Measurements from ENCODE around the gene TTLL11.

TTLL11 gene

DNA sequence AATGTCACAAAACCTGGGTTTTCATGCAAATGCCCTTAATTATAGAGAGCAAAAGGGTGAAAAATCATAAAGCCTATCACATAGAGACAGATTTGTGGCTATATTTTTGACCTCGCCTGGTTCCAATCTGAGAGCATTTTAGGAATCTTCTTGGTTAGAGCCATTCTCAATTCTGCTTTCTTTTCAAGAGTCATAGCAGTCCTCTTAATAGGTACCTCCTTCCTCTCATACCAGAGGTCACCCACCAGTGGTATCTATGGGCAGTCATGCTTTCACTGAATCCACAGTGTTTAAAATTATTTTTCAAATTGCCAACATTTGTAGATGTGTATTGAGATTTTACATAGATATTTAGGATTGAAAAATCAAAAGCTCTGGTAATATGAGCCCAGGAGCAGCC lies 226.2 kb downstream of the TTLL11 start:
- no peak for DNase-seq (ENCODE audit: low spot score)
- in situ Hi-C loops (cut with MboI; ENCODE audit: low pct_unique_long_range_greater_than_20kb, low sequenced_read_pairs, unreplicated experiment), result no loop called here
- TF ChIP-seq, protein P1, sequence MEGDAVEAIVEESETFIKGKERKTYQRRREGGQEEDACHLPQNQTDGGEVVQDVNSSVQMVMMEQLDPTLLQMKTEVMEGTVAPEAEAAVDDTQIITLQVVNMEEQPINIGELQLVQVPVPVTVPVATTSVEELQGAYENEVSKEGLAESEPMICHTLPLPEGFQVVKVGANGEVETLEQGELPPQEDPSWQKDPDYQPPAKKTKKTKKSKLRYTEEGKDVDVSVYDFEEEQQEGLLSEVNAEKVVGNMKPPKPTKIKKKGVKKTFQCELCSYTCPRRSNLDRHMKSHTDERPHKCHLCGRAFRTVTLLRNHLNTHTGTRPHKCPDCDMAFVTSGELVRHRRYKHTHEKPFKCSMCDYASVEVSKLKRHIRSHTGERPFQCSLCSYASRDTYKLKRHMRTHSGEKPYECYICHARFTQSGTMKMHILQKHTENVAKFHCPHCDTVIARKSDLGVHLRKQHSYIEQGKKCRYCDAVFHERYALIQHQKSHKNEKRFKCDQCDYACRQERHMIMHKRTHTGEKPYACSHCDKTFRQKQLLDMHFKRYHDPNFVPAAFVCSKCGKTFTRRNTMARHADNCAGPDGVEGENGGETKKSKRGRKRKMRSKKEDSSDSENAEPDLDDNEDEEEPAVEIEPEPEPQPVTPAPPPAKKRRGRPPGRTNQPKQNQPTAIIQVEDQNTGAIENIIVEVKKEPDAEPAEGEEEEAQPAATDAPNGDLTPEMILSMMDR (IDR thresholded peaks at IDR 0.05; ENCODE audit: extremely low read depth, insufficient read depth, missing control alignments), result no peak

- in situ Hi-C loops (cut with MboI; ENCODE audit: low pct_unique_long_range_greater_than_20kb, low sequenced_read_pairs, unreplicated experiment), result no loop called here
- no peak for DNase-seq (ENCODE audit: low spot score)
- TF ChIP-seq, protein P1 (IDR thresholded peaks at IDR 0.05; ENCODE audit: extremely low read depth, insufficient read depth, missing control alignments), result no peak
Measured at GRCh38 chr9:121865884-121866283, 227.2 kb downstream of the TTLL11 start.

DNA sequence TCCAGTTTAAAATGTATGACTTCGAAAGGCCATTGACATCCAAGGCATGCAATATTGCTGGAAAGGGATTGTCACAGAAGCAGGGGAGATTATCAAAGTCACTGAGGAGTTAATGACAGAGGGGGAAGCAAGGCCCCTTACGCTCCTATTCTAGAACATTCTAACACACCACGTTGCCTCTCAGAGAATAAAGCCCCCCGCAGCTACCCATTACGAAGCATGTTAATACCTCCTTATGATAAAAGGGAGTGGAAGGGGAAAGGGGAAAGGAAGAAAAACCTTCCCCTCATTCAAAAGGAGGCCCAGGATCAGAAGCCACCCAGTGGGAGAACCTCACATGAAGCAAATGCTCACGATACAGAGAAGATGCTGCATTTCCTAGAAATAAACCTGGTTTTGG lies 228.0 kb downstream of the TTLL11 start:
- TF ChIP-seq, protein P1 (IDR thresholded peaks at IDR 0.05; ENCODE audit: extremely low read depth, insufficient read depth, missing control alignments), result no peak
- DNase-seq (ENCODE audit: low spot score), result no peak
- in situ Hi-C loops (cut with MboI; ENCODE audit: low pct_unique_long_range_greater_than_20kb, low sequenced_read_pairs, unreplicated experiment), result no loop called here

DNA sequence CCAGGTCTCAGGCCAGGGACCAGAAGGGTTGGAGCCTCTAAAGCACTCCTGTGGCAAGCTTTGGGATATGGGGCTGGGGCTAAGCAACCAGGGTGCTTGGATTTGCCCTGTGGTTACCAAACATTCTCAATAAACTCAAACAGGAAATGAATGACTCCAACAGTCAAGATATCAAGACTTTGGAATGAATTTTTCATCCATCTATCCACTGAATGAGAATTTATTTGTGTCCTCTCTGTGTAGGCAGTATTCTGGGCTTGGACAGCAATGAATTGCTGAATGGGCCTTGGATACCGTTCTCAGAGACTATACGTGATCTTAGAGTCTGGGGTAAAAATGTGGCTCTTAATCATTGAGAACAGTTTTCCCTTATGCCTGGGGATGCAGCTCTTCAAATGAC lies 229.2 kb downstream of the TTLL11 start:
- DNase-seq (ENCODE audit: low spot score), result no peak
- in situ Hi-C loops (cut with MboI; ENCODE audit: low pct_unique_long_range_greater_than_20kb, low sequenced_read_pairs, unreplicated experiment), result no loop called here
- TF ChIP-seq, protein P1 (IDR thresholded peaks at IDR 0.05; ENCODE audit: extremely low read depth, insufficient read depth, missing control alignments), result no peak

- TF ChIP-seq, protein P1 (IDR thresholded peaks at IDR 0.05; ENCODE audit: extremely low read depth, insufficient read depth, missing control alignments), result no peak
- no peak for DNase-seq (ENCODE audit: low spot score)
- in situ Hi-C loops (cut with MboI; ENCODE audit: low pct_unique_long_range_greater_than_20kb, low sequenced_read_pairs, unreplicated experiment), result no loop called here
Measured at GRCh38 chr9:121862371-121863332, 230.5 kb downstream of the TTLL11 start.

DNA sequence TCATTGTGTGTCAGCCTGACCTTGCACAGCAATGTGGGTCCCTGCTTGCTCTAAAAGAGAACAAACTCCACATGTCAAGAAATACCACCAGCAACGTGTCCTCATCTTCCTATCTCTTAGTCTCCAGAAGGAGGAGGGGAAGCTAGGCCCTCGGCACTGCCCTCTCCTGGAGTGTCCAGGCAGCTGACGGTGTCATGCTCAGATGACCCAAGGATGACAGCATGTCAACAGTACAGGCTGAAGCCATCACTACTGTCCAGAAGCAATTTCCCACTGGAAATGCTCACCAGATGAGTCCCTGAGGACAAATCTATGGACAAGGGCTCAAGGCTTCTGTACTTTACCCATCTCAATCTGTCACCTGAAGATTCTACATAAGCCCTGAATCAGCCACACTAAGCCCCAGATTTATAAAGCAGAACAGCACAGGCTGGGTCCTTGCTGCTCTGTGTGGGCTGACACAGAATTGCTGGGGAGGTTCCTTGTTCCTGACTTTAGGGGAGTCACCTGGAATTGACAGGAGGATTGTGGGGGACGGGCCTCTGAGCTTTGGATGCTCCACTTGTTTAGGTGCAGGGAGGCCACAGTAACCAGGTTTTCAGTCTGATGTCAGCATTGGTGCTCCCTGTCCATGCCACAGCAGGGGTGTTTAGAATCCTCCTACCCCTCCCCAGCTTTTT lies 231.5 kb downstream of the TTLL11 start:
- TF ChIP-seq, protein P1 (IDR thresholded peaks at IDR 0.05; ENCODE audit: extremely low read depth, insufficient read depth, missing control alignments), result peak; percentile 56
- DNase-seq (ENCODE audit: low spot score), result peak; percentile 42
- in situ Hi-C loops (cut with MboI; ENCODE audit: low pct_unique_long_range_greater_than_20kb, low sequenced_read_pairs, unreplicated experiment), result no loop called here

Data from GM13977 (cell line).